Motor neuron (in vitro differentiated cells): ENCODE measurements around the gene NEK2. TPM values are rescaled to one million over a fixed set of nuclear protein-coding genes. Genes with fewer than 3 reads are reported as not detected.
"Not testable (repeated sequence)": the region's sequence is repeated elsewhere in the genome, so short reads cannot be mapped to it uniquely, and the experiment has no call there.

Source experiments
- ATAC-seq, 8 experiments: fragments of 200-7000 bp; cut with Tn5 transposase; replicated peaks in 6 of 8; 2 replicates each; pipeline ENCODE4 v1.8.0; 2021; ENCODE audit warnings: mild to moderate bottlenecking in 8 of 8, moderate library complexity in 8 of 8
- H3K27ac ChIP-seq, 2 donors: fragments of 250-450 bp; sonication (Bioruptor Pico); 2 replicates each; pipeline ENCODE4 v1.9.0; 2021; ENCODE audit warnings: antibody characterized with exemption in 2 of 2, mild to moderate bottlenecking in 2 of 2, moderate library complexity in 1 of 2
- H3K4me1 ChIP-seq, 2 donors: fragments of 250-450 bp; sonication (Bioruptor Pico); replicated peaks in 1 of 2; 2 replicates each; pipeline ENCODE4 v1.6.1; 2021; ENCODE audit warnings: antibody characterized with exemption in 2 of 2, mild to moderate bottlenecking in 2 of 2, moderate library complexity in 1 of 2
- H3K4me3 ChIP-seq, 5 donors: fragments of 250-450 bp; sonication (Bioruptor Pico); 2 replicates each; pipeline ENCODE4 v1.9.0; 2021; ENCODE audit warnings: antibody characterized with exemption in 5 of 5, mild to moderate bottlenecking in 5 of 5, moderate library complexity in 4 of 5
- WGBS, 10 experiments: fragments of 450-650 bp; shearing (Covaris generic); methylation state at CpG; one replicate each; pipeline ENCODE4 v1.0.0; 2022; 5-methylcytosine and 5-hydroxymethylcytosine counted together
- in situ Hi-C, 9 experiments: fragments of 400-800 bp; cut with MboI; loops; one replicate each; pipeline ENCODE4 v1.15.0; 2021; ENCODE audit warnings: low sequenced_read_pairs in 9 of 9, low pct_unique_long_range_greater_than_20kb in 2 of 9; ENCODE audit not compliant: unreplicated experiment in 9 of 9
- total RNA-seq, 8 experiments: library from RNA; unstranded; fragments of 300-600 nt; gene quantifications; 2 replicates each; pipeline versions ENCODE4 v1.2.3 to v1.2.4, GENCODE V29; 2022

The NEK2 gene
- total RNA-seq, 8 experiments from 2014 or later: 0.78 to 72.6 (median 3.7) TPM

DNA sequence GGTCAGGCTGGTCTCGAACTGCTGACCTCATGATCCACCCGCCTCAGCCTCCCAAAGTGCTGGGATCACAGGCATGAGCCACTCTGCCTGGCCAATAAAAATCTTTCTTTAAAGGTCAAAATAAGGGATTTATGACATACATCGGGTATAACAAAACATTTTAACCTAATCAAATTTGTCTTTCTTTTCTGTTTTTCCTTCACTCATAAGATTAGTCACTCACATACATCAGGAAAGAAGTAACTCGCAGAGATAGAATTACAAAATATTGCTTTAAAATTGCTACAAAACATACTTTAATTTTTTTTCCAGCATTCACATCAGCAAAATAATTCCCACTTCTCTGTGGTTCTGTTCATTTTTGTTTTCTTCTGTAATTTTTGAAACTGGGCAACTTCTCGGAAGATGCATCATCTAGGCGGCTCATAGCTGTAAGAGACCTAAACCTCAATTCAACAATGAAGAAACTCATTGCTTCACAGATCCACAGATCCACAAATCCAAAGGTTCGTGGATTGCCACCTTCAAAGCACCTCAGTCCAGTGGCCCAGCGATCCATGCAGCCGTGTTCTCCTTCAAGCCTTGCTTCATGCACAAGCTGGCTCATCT lies 39.7 kb downstream of the NEK2 start:
- peaks cover 9% of the 10 kb centered on the region in 2 donors for H3K4me1 ChIP-seq
- no peak overlapping the region for H3K4me3 ChIP-seq
- no peak for ATAC-seq
- no peak overlapping the region for H3K27ac ChIP-seq
- 68 to 100% (median 89%) methylated on average over 3 to 9 of the region's 9 CpGs for WGBS, 10 experiments
- in situ Hi-C loops: no loop called here

DNA sequence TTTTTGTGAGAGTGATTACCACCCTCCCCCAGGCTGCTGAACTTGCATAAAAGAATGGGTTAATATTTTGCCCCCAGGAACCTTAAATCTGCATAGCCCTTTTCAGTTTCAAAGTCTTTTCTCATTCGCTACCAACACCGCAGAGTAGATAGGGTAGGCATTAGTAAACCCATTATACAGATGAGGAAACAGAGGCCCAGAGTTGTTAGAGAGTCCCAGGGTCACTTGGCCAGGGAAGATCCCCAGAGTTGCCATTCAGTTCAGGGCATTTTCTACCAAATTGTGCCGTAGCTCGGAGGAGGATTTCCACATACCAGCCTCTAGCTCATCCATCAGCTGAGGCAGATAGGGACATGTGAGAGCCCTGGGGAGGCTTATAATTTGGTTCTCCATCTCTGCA lies 40.5 kb downstream of the NEK2 start:
- ATAC-seq: no peak
- in situ Hi-C loops: no loop called here
- Histone ChIP-seq H3K4me1 (peaks cover 9% of the 10 kb centered on the region in 2 donors), H3K4me3 (no peak overlapping the region), H3K27ac (no peak overlapping the region)
- 75 to 100% (median 88%) methylated on average over 2 to 4 of the region's 4 CpGs; no CpG with 5 or more reads in 2 of the 10 experiments for WGBS, 10 experiments

DNA sequence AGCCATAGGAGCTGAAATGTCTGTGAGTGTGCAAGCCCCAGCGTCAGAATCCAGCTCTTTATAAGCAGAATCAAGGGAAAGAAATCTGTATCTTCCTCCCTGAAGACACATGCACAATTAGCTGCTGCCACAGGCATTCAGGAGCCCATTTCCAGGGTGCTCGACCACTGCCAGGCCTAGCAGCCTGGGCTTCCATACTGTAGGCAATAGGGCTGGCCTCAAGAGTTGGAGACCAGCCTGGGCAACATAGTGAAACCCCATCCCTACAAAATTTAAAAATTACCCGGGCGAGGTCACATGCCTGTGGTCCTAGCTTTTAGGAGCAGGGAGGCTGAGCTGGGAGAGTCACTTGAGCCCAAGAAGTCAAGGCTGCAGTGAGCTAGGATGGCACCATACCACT lies 41.0 kb downstream of the NEK2 start:
- in situ Hi-C loops: no loop called here
- Histone ChIP-seq H3K27ac (no peak overlapping the region), H3K4me1 (peaks cover 9% of the 10 kb centered on the region in 2 donors), H3K4me3 (no peak overlapping the region)
- WGBS, 10 experiments: 71 to 100% (median 100%) methylated on average over 1 to 4 of the region's 4 CpGs; no CpG with 5 or more reads in 2 of the 10 experiments
- ATAC-seq: no peak

DNA sequence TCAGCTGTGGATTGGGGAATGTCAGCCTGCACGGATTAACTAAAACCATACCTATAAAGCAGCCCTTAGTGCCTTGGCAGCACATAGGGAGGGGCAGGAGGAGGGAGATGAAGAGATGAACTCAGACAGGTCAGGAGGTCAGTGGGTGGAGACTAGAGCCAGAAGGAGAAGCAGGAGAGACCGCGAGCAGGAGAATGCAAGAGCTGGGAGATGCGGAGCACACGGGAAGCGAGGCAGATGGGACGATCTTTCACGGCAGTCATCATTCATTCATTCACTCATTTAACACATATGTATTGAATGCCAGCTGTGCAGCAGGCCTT lies 41.9 kb downstream of the NEK2 start:
- in situ Hi-C loops: no loop called here
- H3K4me3 ChIP-seq: no peak overlapping the region
- ATAC-seq: peak in 6 of 8 experiments; percentile 49 to 87 (median 82)
- peaks cover 9 to 14% of the 10 kb centered on the region in 2 donors for H3K4me1 ChIP-seq
- no peak overlapping the region for H3K27ac ChIP-seq
- WGBS, 10 experiments: 36 to 76% (median 60%) methylated on average over 2 to 8 of the region's 8 CpGs; no CpG with 5 or more reads in 3 of the 10 experiments

DNA sequence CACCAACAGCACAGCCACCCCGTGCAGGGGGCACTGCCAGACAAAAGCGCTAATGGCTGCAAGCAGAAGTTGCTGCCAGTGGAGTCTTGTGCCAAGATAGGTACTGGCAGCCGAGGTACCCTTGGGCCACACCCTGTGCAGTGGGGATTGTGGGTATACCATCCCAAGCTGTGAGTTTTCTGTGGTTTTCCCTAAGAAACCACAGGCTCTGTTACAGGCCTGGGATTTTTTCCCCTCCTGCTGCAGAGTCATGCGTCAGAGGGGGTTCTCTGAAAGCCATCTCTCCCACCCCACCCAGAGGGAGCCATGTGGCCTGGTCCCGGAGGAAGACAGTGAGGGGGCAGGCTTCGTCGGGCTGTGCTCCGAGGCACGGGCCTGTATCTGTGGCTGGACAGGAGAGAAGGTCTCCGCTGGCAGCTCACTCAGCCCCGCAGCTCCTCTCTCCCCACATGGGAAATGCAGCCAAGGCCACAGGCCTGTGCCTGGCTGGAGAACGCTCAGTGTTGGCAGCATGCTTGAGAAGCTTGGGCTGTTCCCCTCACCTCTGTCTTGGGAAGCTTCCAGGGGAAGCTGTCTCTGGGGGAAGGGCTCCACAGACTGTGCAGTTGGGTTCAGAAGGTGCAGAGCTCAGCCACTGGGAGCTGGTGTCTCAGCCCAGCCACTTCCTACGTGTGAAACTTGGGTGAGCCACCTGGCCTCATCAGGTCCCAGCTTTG lies 42.5 kb downstream of the NEK2 start:
- ATAC-seq: peak in 5 of 8 experiments; percentile 15 to 63 (median 38)
- peaks cover 9 to 17% of the 10 kb centered on the region in 2 donors for H3K4me1 ChIP-seq
- in situ Hi-C loops: no loop called here
- 37 to 100% (median 85%) methylated on average over 1 to 10 of the region's 13 CpGs; no CpG with 5 or more reads in 2 of the 10 experiments for WGBS, 10 experiments
- H3K27ac ChIP-seq: no peak overlapping the region
- no peak overlapping the region for H3K4me3 ChIP-seq

DNA sequence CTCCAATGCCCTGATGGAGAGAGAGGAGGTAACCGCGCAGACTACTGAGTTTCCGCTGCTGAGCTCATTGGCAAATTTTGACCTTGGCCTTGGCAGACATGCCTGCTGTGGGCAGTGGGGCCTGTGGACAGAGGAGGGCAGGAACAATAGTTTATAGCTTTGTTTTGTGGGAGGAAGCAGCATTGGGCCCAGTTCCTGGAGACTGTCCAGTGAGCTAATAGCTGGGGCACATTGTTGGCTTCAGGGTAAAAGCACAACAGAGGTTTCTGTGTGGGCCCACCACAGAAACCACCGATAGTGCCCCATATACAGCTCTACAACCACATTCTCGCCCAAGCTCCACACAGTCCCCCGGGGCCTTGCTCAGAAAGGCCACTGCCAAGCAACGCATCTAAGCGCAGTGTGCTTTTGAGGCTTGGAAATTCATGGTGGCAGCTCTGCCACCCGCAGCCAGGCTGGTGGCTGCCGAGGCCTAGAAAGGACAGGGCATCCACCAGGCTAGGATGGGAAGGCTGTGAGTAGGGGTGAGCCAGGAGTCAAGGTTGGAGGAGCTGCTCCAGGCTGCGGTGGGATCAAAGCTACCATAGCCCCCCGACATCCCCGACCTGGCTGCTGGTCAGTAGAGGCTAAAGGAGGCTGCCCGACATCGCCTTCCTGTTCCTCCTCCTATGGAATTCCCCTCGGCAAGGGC lies 43.2 kb downstream of the NEK2 start:
- H3K27ac ChIP-seq: no peak overlapping the region
- ATAC-seq: no peak
- H3K4me3 ChIP-seq: no peak overlapping the region
- peaks cover 9 to 17% of the 10 kb centered on the region in 2 donors for H3K4me1 ChIP-seq
- WGBS, 10 experiments: 81 to 100% (median 98%) methylated on average over 1 to 13 of the region's 16 CpGs; no CpG with 5 or more reads in 2 of the 10 experiments
- in situ Hi-C loops: no loop called here

DNA sequence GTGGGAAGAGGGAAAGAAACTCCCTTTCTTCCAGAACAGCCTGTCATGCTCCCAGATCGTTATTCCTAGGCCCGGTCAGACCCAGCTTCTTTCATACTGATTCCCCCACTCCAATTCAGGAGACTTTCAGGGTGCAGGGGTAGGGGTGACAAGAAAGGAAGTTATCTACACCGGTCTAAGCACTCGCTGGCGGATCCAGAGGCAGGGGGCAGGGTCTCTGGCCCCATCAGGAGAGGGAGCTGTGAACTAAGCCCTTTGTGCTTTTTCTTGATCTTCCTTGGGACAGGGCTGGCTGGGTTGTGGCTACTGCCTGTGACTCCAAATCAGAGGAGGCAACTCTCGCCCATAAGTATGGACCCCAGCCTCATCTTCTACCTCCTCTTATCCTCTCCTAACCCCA lies 44.3 kb downstream of the NEK2 start:
- Histone ChIP-seq H3K4me1 (peaks cover 9 to 17% of the 10 kb centered on the region in 2 donors), H3K4me3 (no peak overlapping the region), H3K27ac (no peak overlapping the region)
- no peak for ATAC-seq
- in situ Hi-C loops: no loop called here
- WGBS, 10 experiments: 0 to 97% (median 87%) methylated on average over 1 to 6 of the region's 6 CpGs; no CpG with 5 or more reads in 3 of the 10 experiments

DNA sequence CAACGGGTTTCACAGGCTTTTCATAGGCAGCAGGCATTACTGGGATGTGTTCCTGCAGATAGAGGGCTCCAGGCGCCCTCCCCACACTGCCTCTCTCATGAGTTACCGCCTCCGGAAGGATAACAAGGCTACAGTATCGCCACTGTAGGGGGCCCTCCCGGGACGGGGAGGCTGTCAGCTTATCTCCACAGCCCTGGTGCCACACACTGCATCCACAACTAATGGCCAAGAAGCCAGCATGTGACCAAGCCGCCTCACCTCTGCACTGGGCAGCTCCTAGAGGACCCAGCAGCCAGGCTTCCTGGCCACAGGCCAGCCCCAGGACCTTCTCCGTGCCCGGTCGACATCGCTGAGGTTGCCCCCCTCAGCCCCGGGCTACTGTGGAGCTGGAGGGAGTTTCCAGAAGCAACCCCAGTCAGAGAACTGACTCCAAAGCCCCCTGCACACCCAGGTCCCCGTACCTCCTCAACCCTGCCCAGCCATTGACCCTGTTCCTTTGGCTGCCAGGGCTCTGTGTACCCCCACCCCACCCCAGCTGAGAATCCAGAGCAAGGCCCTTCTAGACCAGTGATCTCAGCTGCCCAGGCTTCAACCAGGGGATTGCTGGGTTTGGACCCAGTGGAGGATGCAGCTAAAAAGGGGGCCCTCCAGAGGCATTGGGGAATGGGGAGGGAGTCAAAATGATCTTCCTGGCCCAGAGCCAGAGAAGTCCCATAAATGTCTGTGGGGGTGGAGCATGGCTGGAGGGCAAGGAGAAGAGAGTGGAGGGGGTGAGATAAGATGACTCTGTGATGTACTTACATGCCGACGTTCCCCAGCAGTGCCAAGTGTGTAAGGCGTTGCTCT lies 45.0 kb downstream of the NEK2 start:
- Histone ChIP-seq H3K4me1 (peaks cover 9 to 17% of the 10 kb centered on the region in 2 donors), H3K27ac (no peak overlapping the region), H3K4me3 (no peak overlapping the region)
- WGBS, 10 experiments: 24 to 79% (median 67%) methylated on average over 1 to 6 of the region's 17 CpGs; no CpG with 5 or more reads in 1 of the 10 experiments
- peak in 6 of 8 experiments; percentile 28 to 51 (median 44) for ATAC-seq
- in situ Hi-C loops: no loop called here

DNA sequence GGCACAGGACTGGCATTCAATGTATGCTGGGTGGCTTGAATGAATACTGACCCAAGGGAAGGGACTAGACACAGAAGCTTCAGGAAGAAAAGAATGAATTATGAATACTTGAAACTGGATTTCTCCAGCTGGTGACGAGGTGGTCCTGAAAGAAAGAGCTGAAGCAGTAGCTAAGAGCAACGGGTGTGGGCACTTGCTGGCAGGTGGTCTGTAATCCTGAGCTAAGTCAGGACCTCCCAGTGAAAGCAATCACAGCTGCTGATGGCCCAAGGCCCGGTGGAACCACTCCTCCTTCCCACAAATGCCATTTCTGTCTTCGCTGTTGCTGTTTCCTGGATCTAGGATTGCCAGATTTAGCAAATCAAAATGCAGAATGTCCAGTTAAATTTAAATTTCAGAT lies 47.0 kb downstream of the NEK2 start:
- H3K4me3 ChIP-seq: no peak overlapping the region
- peaks cover 4 to 11% of the 10 kb centered on the region in 2 donors for H3K4me1 ChIP-seq
- in situ Hi-C loops: no loop called here
- peak in 4 of 8 experiments; percentile 63 to 89 (median 69) for ATAC-seq
- H3K27ac ChIP-seq: no peak overlapping the region
- WGBS, 10 experiments: 20 to 83% (median 55%) methylated on average over 1 to 4 of the region's 4 CpGs; no CpG with 5 or more reads in 2 of the 10 experiments

DNA sequence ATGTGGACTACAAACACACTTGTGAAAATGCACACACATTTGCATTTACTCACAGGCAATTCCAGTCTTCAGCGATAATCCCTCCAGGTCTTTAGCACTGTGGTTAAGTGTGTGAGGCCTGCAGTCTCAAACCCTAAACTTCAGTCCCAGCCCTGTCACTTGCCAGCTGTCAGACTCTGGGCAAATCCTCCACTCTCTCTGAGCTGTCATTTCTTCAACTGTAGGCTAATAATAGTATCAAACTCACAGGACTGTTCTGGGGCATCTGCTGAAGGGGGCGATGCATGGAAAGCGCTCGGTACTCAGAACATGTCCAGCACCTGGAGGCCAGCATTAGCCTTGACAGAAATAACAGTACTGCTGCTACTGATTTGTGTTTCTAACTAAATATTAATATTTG lies 48.2 kb downstream of the NEK2 start:
- in situ Hi-C loops: no loop called here
- WGBS, 10 experiments: 60 to 100% (median 86%) methylated on average over 1 to 4 of the region's 4 CpGs; no CpG with 5 or more reads in 3 of the 10 experiments
- no peak overlapping the region for H3K4me3 ChIP-seq
- ATAC-seq: peak in 1 of 8 experiments; percentile 10
- no peak overlapping the region for H3K27ac ChIP-seq
- H3K4me1 ChIP-seq: peaks cover 0 to 7% of the 10 kb centered on the region in 2 donors

DNA sequence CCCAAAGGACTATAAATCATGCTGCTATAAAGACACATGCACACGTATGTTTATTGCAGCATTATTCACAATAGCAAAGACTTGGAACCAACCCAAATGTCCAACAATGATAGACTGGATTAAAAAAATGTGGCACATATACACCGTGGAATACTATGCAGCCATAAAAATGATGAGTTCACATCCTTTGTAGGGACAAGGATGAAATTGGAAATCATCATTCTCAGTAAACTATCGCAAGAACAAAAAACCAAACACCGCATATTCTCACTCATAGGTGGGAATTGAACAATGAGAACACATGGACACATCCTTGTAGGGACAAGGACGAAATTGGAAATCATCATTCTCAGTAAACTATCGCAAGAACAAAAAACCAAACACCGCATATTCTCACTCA lies 49.6 kb downstream of the NEK2 start:
- H3K27ac ChIP-seq, H3K4me3 ChIP-seq, in situ Hi-C loops, H3K4me1 ChIP-seq, ATAC-seq: not testable (repeated sequence)
- WGBS, 10 experiments: 100% methylated on average over 1 of the region's 7 CpGs; no CpG with 5 or more reads in 9 of the 10 experiments

DNA sequence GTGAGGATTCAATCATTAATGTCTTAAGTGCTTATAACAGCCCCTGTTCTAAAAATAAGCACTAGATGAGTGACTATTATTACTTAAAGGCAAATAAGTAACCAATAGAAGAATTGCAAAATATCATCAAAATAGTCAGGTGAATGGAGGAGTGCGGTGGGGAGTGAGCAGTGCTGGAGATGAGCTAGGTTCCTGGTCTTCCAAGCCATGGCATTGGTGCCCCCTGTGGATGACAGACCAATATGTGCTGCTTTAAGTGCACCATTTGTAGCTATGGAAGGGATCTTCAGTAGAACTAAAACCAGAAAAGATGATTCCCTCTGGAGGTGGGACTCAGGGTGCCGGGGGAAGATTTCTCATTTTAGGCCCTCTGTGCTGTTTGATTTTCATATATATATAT lies 50.4 kb downstream of the NEK2 start:
- WGBS, 10 experiments: 83 to 100% (median 100%) methylated on average over 1 to 2 of the region's 2 CpGs; no CpG with 5 or more reads in 2 of the 10 experiments
- in situ Hi-C loops: no loop called here

More for the DNA sequence above, 50.4 kb downstream of the NEK2 start:
- Histone ChIP-seq H3K4me1 (peaks cover 0 to 7% of the 10 kb centered on the region in 2 donors), H3K27ac (no peak overlapping the region), H3K4me3 (no peak overlapping the region)
- peak in 2 of 8 experiments; percentile 37 to 39 for ATAC-seq
